Skin of body (tissue), 2 donors: ENCODE results near the gene USP15. TPM values are rescaled to one million over a fixed set of nuclear protein-coding genes. Genes with fewer than 3 reads are reported as not detected.

Experiments used
- DNase-seq: peaks from one replicate; lab custom pipeline; 2025; lab: John Stamatoyannopoulos, UW
- total RNA-seq: library from RNA; depleted of rRNA; stranded (reverse); fragments of >200 nt; gene quantifications from one replicate; pipeline ENCODE4 v1.2.3, GENCODE V29; 2014

USP15 gene
- total RNA-seq, 1 donor from 2014 or later = 96.3 TPM

- DNase-seq = no peak
These were observed 3.7 kb upstream of the USP15 start for GRCh38 chr12:62256408-62257096.

GRCh38 chr12:62258231-62258630, 2.0 kb upstream of the USP15 start:
- no peak for DNase-seq

GRCh38 chr12:62258941-62259630, 1.1 kb upstream of the USP15 start:
- DNase-seq = no peak

GRCh38 chr12:62259631-62259992, 592 bp upstream of the USP15 start:
- peak; percentile 70 for DNase-seq

GRCh38 chr12:62260733-62261683, 804 bp downstream of the USP15 start:
- DNase-seq = peak; percentile 14

- DNase-seq = no peak
These were observed 1.8 kb downstream of the USP15 start for GRCh38 chr12:62261876-62262517.

GRCh38 chr12:62263232-62263631, 3.0 kb downstream of the USP15 start:
- no peak for DNase-seq

GRCh38 chr12:62263966-62264365, 3.8 kb downstream of the USP15 start:
- DNase-seq = no peak

GRCh38 chr12:62264706-62265105, 4.5 kb downstream of the USP15 start:
- no peak for DNase-seq

GRCh38 chr12:62265511-62265910, 5.3 kb downstream of the USP15 start:
- no peak for DNase-seq

GRCh38 chr12:62267026-62267425, 6.8 kb downstream of the USP15 start:
- no peak for DNase-seq

GRCh38 chr12:62267480-62267879, 7.3 kb downstream of the USP15 start:
- no peak for DNase-seq

GRCh38 chr12:62268956-62269355, 8.8 kb downstream of the USP15 start:
- DNase-seq = no peak

- no peak for DNase-seq
These were observed 9.4 kb downstream of the USP15 start for GRCh38 chr12:62269464-62270228.

GRCh38 chr12:62270384-62270783, 10.2 kb downstream of the USP15 start:
- no peak for DNase-seq

GRCh38 chr12:62270872-62271271, 10.7 kb downstream of the USP15 start:
- no peak for DNase-seq

- no peak for DNase-seq
These were observed 12.8 kb downstream of the USP15 start for GRCh38 chr12:62272936-62273552.

GRCh38 chr12:62273724-62274380, 13.6 kb downstream of the USP15 start:
- DNase-seq = no peak

- DNase-seq = no peak
These were observed 17.8 kb downstream of the USP15 start for GRCh38 chr12:62278022-62278421.

GRCh38 chr12:62279058-62279457, 18.9 kb downstream of the USP15 start:
- DNase-seq = no peak
